Activated T-helper 1 cell treated with anti-CD3 and anti-CD28 coated beads, Interleukin-2, amount 50 U/mL, for 16 hours (primary cell): ENCODE measurements around the gene LARGE1.

Experiments used
- DNase-seq, 2 donors: peaks; one replicate each; pipeline ENCODE4 v3.0.0-alpha.2; 2020; ENCODE audit warnings: low read depth in 1 of 2, low spot score in 1 of 2

The LARGE1 gene

DNA sequence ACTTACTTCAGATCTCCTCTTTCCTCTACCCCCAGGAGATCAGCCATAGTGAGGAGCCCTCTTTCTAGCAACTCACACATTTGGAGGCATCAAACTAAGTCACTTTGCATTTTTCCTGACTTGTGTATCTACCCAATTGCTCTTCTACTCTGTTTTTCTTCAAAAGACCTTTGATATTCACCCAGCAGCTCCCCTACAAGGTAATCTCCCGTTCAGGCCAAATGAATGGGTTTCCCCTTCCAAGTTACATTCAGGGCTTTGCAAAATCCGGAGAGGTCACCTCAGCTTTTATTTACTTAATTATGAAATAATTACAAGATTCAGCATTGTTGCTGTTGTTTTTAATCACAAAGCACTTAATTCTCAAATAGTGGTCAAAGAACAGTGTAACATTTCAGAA lies 6.1 kb downstream of the LARGE1 start:
- DNase-seq, result no peak

DNA sequence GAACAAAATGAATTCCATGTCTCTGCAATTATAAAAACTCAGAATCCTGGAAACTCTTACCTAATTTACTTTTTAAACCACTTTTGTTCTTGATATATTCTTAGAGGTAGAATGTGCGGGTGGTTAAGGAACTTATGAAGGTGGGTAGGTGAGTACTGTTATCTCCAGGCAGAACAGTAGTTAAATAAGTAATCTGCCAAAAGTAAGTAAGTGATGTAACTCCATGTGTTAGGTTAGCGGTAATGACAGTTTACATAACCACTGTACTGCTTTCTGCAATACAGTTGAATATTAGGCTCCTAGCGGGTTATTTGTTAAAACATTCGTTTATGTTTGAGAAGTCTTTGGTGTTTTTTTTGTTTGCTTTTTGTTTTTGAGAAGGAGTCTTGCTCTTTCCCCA lies 7.1 kb downstream of the LARGE1 start:
- no peak for DNase-seq

DNA sequence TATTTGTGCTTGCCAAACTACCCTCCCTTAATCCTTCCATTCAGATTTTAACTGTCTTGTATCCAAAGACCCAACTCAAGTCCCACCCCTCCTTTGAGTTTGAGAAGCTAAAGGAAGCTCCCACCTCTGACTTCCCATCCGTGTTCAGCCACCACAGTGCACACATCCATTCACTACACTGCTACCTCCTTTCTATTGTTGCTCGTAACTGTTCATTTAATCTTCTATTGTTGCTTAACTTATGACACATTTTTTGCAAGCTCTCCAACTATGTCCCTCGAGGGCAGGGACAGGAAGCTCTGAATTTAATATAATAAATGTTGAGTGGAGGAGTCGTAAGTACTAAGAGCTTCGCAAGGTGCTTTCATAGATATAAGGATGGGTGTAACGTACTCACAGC lies 10.4 kb downstream of the LARGE1 start:
- no peak for DNase-seq

DNA sequence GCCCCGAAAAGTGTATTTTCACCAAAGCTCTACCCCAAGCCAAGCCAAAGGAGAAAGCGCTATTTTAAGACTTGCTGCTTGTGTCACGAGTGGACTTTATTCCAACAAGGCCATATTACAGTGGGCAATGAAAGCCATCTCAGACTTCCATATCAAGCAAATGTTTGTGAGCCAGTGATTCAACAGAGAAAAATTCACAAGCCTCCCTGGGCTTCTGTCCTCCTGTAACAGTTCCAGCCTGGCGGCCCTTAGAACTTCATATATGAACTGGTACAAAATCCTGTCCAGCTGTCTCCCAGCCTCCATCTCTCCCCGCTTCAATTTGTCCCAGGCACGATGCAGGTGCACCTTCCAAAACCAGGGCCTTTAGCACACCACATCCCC lies 11.2 kb downstream of the LARGE1 start:
- DNase-seq, result no peak

DNA sequence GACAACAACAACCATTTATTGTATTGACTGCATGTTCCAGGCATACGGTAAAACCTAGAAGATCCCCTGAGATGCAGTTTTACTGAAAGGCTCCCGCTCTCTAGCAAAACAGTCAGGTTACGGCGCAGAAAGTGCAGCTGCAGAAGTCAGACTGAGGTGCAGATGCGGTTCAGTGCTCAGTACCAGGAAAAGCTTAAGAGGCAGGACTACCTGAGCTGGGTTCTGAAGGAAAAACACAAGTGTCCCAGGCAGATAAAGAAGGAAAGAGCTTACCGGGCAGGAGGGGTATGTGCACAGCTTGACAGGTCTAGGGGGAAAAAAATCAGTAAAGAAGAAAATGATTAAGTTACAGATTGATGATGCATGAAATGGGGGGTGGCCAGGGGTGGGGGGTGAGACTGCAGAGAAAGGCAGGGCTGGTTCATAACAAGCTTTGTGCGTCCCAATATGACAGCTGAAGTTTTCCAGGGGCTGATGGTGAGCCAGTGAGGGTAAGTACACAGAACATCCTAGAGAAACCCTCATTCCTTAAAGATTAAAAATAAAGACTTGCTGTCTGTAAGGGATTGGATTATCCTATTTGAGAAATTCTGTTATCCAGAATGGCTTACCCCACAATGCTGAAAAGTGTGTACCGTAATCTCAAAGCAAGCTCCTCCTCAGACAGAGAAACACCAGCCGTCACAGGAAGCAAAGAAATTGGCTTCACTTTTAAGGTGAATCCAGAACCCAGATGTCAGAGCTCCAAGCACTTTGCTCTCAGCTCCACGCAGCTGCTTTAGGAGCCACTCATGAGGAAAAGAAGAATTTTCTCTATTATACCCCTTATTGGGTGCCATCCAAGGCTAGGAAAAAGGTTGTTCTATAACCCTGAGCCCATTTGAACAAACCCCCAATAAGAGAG lies 11.9 kb downstream of the LARGE1 start:
- no peak for DNase-seq

DNA sequence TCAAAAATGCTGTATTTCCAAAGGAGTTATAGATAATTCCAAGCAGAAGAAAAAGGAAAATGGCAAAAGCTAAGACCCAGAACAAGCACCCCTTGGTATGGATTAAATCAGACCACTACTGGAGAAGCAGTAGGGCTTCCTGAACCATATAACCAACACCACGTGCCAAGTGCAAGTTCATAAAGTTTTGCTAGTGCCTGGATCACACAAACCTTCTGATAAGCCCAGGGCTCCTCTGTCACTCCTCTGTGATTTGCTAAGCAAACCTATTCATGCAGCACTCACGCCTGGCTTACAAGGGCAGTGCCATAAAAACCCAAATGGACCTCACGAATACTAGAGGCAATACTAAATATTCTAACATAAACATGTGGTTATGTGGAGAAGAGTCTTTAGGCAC lies 13.3 kb downstream of the LARGE1 start:
- DNase-seq, result no peak

DNA sequence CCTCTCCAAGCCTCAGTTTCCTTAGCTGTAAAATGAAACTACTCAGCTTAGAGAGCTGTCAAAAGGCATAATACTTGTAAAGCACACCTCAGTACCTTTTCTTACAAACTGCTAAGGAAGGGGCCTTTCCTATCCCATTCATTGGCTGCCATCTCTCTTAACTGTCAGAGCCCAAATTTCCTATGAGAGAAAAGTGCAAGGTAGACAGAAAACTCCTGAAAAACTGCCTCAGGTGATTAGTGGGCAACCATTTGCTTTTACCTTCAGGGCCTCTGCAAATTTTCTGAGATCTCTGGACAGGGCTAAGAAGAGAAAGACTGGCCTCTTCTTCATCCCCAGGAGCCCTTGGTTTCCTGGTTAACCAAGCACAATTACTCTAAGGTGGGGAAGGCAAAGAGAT lies 13.8 kb downstream of the LARGE1 start:
- DNase-seq, result no peak

DNA sequence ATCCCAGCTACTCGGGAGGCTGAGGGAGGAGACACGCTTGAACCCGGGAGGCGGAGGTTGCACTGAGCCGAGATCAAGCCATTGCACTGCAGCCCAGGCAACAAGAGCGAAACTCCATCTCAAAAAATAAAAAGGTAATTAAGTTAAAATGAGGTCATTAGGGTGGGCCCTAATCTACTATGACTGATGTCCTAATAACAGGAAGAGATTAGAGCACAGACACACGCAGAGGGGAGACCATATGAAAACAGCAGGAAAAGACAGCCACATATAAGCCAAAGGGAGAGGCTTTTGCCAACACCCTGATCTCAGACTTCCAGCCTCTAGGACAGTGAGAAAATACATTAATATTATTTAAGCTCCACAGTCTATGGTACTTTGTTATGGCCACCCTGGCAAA lies 17.3 kb downstream of the LARGE1 start:
- DNase-seq, result no peak

DNA sequence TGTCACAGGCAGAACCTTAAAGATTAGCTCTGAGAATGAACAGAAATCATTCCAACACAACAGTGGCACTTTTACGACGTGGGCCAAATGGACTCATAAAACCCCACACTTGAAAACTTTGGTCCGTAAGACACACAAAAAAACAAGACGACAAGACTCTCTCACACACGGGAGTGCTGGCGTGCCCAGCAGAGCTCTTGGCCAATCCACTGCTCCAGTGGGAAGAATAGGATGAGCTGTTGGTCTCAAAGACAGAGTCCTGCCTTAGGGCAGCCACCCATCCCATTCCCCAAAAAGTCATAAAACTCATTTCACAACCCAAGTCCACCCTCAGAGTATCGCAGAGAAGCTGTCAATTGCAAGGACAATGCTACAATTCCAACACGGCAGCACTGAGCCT lies 18.2 kb downstream of the LARGE1 start:
- no peak for DNase-seq

DNA sequence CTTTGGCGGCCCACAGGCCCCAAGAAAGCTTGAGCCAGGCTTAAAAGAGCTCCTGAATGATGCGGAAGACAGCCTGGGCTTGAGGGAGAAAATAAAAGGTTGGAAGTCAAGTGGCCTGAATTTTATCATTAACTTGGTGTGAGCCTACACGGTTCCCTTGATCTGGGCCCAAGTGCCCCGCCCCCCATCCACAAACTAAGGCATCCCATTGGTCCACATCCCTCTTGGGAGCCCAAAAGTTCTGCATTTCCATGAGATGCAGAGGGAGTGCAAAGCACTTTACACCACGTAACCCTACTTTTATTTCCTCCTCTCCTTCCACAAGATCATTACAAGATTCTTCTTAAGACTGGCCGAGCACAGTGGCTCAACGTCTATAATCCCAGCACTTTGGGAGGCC lies 22.2 kb downstream of the LARGE1 start:
- DNase-seq, result no peak

DNA sequence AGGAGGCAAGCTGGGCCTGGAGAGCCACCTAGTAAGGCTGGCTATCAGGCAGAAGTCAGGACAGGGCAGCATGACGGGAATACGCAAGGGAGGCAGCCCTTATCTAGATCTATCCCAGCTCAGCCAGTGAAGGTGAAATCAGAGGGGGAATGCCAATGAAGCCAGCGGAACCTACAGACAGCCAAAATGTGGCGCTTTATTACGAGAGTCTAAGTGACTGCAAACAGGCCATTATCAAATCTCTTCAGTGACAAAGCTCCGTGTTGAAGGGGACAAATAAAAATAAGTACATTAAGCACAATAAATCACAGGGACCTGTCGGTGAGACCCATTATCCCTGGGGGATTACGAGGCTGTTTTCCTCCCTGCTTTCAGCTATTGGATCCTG lies 22.8 kb downstream of the LARGE1 start:
- DNase-seq, result no peak

DNA sequence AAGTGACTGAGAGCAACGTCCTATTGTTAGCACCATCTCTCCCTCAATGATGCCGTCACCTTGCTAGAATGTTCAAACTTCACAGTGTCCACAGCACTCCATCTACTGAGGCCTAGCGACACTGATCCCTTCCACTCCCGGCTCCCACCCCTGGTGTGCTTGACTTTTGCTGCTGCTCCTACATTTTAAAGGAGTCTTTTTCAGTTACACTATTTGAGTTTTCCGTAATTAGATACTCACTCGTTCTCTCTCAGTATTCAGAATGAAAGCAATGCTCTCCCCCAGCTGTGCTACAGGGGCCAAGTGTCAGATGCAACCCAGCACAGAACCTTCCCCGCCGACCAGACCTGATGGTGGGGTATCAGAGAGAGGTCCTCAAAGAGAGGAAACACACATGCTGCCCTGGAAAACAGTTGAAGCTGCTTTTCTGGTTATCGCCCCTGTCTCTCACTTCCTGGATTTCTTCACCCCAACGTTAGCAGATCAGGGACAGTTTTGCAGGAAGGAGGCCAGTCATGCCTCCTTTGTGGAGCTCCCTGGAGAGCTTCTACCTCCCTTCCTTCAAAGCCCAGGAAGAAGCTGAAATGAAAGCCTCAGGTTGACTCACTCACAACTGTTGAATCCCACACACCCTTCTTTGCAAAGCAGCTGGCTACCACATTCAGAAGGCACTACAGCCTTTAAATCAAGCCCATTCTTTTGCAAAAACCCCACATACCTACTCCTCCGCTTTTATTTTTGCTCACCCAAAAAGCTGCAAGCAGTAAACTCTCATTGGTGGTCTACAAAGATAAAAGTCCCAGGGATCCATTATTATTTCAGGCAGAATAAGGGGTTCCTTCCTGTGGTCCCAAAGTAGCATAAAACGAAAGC lies 23.5 kb downstream of the LARGE1 start:
- DNase-seq, result no peak

DNA sequence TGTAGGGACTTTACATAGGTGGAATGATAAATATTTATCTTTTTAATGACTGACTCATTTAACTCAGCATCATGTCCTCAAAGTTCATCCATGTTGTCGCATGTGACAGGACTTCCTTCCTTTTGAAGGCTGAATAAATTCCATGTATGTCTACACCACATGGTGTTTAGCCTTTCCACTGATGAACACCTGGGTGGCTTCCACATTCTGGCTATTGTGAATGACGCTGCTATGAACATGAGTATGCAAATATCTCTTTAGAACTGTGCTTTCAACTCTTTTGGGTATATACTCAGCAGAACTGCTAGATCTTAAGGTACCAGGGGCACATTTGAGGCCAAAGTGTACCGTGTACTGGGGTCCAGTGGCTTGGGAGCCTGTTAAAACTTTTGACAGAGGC lies 24.1 kb downstream of the LARGE1 start:
- no peak for DNase-seq

DNA sequence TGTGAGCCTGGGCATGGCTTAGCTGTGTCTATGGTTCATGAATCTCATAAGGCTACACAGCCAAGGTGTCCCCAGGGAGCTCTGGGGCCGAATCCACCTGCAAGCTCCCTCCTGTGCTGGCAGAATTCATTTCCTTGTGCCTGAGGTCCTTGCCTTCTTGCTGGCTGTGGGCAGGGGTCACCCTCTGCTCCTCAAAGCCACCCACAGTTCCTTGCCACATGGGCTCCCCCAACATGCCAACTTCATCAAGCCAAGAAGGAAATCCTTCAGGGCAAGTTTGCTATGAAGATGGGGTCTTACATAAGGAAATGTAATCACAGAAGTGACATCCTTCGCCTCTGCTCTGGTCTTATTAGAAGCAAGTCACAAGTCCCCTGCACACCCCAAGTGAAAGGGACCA lies 24.8 kb downstream of the LARGE1 start:
- DNase-seq, result no peak

DNA sequence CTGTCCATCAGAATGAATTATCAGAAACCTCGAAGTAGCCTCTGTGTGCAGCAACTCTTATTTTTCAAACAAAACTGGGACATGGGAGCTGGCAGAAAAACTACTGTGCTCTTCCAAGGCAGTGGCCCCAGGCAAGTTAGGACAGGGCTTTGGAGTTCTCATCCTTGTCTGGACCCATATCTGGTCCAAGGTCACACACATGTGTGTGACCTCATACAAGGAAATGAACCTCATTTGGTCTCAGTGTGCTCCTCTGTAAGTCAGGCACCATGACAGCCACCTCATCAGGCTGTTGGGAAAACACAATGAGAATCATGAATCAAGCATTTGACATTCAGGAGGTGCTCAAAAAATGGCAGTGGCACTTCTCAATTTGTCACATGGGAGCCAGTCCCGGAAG lies 25.8 kb downstream of the LARGE1 start:
- no peak for DNase-seq

DNA sequence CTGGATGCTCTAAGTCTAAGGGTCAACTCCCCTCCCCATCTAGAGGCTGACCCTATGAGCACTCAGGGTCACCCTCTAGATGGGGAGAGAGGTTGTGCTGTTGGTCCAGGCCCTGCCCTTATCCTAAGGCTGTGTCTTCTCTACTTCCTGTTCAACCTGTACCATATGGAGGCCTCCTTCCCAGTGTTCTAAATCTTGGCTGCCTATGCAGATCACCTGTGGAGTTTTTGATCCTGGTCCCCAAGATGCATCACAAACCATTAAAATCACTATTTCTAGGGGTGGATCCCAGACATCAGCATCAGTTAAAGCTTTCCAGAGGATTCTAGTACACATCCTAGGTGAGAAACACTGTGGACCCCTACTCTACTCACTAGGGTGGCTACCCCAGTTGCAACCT lies 26.2 kb downstream of the LARGE1 start:
- no peak for DNase-seq

DNA sequence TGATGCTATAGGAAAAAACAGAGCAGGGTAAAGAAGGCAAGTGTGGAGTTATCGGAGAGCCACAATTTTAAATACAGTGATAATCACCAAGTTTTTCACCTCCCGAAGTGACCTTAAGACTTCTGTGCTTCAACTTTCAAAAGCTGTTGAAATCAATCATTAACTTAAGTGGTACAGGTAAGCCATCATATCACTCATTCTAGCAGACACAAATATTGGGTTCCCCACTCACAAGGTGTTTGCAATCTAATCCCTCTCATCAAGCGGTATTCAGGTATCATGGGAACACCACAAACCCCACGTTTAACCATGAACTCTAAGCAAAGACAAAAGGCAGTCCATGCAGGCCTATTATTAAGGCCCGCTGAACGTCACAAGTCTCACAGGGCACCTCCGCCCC lies 26.8 kb downstream of the LARGE1 start:
- DNase-seq, result no peak

DNA sequence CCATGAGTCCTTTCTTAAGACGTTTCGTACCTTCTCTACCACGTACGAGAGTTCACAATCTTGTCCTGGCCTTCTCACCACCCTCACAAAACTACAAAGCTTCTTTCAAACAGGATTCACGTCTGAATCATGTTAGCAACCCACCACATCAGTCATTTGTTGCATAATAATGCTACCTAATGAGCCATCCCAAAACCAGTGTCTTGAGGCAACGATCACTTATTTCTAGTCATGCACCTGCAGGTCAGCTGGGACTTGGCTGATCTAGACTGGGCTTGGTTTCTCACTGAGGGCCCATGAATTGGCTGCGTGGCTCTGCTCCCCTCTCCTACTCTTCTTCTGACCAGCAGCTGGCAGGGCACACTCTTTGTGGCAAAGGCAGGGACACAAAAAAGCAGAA lies 28.3 kb downstream of the LARGE1 start:
- DNase-seq, result no peak

DNA sequence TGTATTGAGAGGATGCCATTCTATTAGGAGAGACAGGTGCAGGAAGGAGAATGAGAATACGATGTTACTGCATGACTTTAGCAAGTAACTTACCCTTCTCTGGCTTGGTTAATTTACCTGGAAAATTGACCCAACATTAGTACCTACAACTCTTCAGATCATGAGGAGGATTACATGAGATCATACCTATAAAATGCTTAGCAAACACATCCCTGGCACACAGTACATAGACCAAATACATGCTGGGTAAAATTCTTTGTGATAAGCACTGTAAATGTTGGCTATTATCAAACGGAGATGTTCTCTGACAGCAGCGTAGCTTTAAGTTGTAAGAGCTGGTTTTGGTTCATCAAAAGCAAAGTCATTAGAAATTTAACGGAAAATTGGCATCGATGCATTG lies 28.8 kb downstream of the LARGE1 start:
- DNase-seq, result no peak

DNA sequence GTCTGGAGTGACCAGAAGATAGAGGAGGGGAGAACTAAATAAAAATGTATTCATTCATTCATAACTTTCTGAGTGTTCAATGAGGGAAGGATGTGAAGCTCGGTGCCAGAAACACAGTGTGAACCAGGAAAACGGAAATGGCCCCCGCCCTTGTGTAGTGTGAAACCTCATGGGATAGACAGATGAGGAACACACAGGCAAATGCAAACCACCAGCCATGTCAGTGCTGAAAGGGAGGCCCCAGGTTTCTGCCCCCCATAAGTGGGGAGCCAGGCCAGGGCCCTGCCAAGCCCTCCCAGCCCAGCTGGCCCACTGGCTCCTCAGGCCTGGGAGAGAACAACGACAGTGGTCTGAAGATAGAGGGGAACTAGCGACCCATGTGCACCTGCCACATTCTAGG lies 30.5 kb downstream of the LARGE1 start:
- DNase-seq, result no peak

DNA sequence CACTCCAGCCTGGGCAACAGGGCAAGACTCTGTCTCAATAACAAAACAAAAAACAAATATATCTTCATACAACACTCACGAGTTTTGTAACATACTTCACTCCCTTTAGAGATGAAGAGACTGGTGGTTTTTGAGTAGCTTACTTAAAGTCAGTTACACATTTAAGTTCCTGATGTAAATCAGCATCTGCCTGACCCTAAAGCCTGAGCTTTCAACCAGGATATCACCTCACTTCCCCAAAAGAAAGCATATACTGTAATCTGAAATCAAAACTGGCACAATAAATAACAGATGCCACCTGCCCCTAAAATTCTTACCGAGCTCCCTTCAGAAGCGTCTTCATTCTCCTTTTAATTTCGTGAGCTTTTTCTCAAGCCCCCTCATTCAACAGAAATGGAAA lies 31.5 kb downstream of the LARGE1 start:
- DNase-seq, result no peak

DNA sequence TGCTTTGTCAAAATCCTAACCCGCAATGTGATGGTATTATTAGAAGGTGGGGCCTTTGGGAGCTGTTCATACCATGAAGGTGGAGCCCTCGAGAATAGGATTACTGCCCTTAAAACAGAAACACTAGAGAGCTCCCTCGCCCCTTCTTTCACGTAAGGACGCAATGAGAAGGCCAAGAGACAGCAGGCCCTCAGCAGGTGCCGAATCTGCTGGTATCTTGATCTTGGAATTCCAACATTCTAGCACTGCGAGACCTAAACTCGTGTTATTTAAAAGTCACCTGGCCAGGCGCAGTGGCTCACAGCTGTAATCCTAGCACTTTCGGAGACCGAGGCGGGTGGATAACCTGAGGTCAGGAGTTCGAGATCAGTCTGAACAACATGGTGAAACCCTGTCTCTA lies 33.1 kb downstream of the LARGE1 start:
- no peak for DNase-seq
